Natural killer cell treated with Interleukin-12 subunit alpha and Interleukin-12 subunit beta and Interleukin-15 and Interleukin-18, amount 100 ng/mL, for 72 hours (primary cell): Measurements from ENCODE around the gene OTOGL. TPM values are rescaled to one million over a fixed set of nuclear protein-coding genes. Genes with fewer than 3 reads are reported as not detected.
A peak's percentile ranks its signal among the peaks of the same experiment; 100 is the strongest.

ENCODE experiments used
- ATAC-seq, 2 donors: fragments of 150-1000 bp; cut with Tn5 transposase in 1 of 2; sonication (Bioruptor Pico), chemical (Tn5 transposase) in 1 of 2; 2 replicates each; pipeline ENCODE4 v1.10.0; 2021
- DNase-seq: peaks from one replicate; pipeline ENCODE4 v3.0.0; 2022; ENCODE audit warnings: low spot score
- H3K27ac Mint-ChIP-seq, 2 donors: 1 replicate in 1 of 2; 2 replicates in 1 of 2; pipeline ENCODE4 v1.8.0; 2022; ENCODE audit warnings: mixed read lengths in 2 of 2, mild to moderate bottlenecking in 1 of 2, moderate library complexity in 1 of 2
- H3K27me3 Mint-ChIP-seq, 2 donors: 1 replicate in 1 of 2; 2 replicates in 1 of 2; pipeline ENCODE4 v1.8.0; 2022; ENCODE audit warnings: mixed read lengths in 2 of 2
- H3K36me3 Mint-ChIP-seq: one replicate; pipeline ENCODE4 v1.8.0; 2022; ENCODE audit warnings: mixed read lengths
- H3K4me1 Mint-ChIP-seq, 2 donors: 1 replicate in 1 of 2; 2 replicates in 1 of 2; pipeline ENCODE4 v1.8.0; 2022; ENCODE audit warnings: low read depth in 2 of 2, mixed read lengths in 2 of 2, mild to moderate bottlenecking in 1 of 2
- H3K4me3 Mint-ChIP-seq: one replicate; pipeline ENCODE4 v1.8.0; 2022; ENCODE audit warnings: mixed read lengths
- H3K9me3 Mint-ChIP-seq: 2 replicates; pipeline ENCODE4 v1.8.0; 2022; ENCODE audit warnings: mixed read lengths
- total RNA-seq, 2 donors: library from RNA; stranded (reverse); gene quantifications; one replicate each; pipeline ENCODE4 v1.2.3, GENCODE V29; 2022

OTOGL gene
- total RNA-seq, 2 donors from 2014 or later, result not detected

- DNase-seq (no peak), ATAC-seq (peak in 1 of 2 donors; percentile 74)
- Mint-ChIP-seq H3K9me3 (peaks cover 23% of the 10 kb centered on the region), H3K27me3 (no peaks in the 10 kb centered on the region), H3K36me3 (peaks cover 38% of the 10 kb centered on the region), H3K4me1 (peaks cover 20 to 32% of the 10 kb centered on the region in 2 donors), H3K4me3 (peak overlapping the region; percentile 2), H3K27ac (peak overlapping the region in 1 of 2 donors; percentile 44)
Observed at GRCh38 chr12:80086025-80086424, 13.3 kb upstream of the OTOGL start.

GRCh38 chr12:80087486-80088213 lies 11.7 kb upstream of the OTOGL start:
- no peaks in the 10 kb centered on the region for H3K27me3 Mint-ChIP-seq
- ATAC-seq, result peak in 1 of 2 donors; percentile 43
- H3K9me3 Mint-ChIP-seq, result peaks cover 11% of the 10 kb centered on the region

GRCh38 chr12:80100591-80100990 lies 1.3 kb downstream of the OTOGL start:
- ATAC-seq, result no peak
- Mint-ChIP-seq H3K9me3 (no peaks in the 10 kb centered on the region), H3K4me3 (no peak overlapping the region), H3K27ac (no peak overlapping the region), H3K27me3 (peaks cover 3 to 14% of the 10 kb centered on the region in 2 donors), H3K4me1 (no peaks in the 10 kb centered on the region), H3K36me3 (peaks cover 4% of the 10 kb centered on the region)
- no peak for DNase-seq

More at GRCh38 chr12:80087486-80088213, 11.7 kb upstream of the OTOGL start:
- DNase-seq, result no peak
- Mint-ChIP-seq H3K4me1 (peaks cover 18 to 29% of the 10 kb centered on the region in 2 donors), H3K36me3 (peaks cover 22% of the 10 kb centered on the region), H3K4me3 (peak overlapping the region; percentile 11), H3K27ac (peak overlapping the region in 1 of 2 donors; percentile 27)

GRCh38 chr12:80101126-80101525 lies 1.8 kb downstream of the OTOGL start:
- Mint-ChIP-seq H3K36me3 (peaks cover 4% of the 10 kb centered on the region), H3K9me3 (no peaks in the 10 kb centered on the region), H3K27ac (no peak overlapping the region), H3K4me1 (no peaks in the 10 kb centered on the region), H3K4me3 (no peak overlapping the region), H3K27me3 (peaks cover 3 to 14% of the 10 kb centered on the region in 2 donors)
- ATAC-seq, result no peak
- DNase-seq, result no peak

- no peaks in the 10 kb centered on the region for H3K9me3 Mint-ChIP-seq
- DNase-seq, result no peak
Observed at GRCh38 chr12:80107221-80107620, 7.9 kb downstream of the OTOGL start.

GRCh38 chr12:80116735-80117134 lies 17.4 kb downstream of the OTOGL start:
- H3K4me1 Mint-ChIP-seq, result no peaks in the 10 kb centered on the region
- no peak for ATAC-seq
- peaks cover 28% of the 10 kb centered on the region for H3K36me3 Mint-ChIP-seq
- H3K4me3 Mint-ChIP-seq, result no peak overlapping the region
- H3K9me3 Mint-ChIP-seq, result peaks cover 10% of the 10 kb centered on the region
- no peak for DNase-seq
- no peak overlapping the region for H3K27ac Mint-ChIP-seq
- H3K27me3 Mint-ChIP-seq, result peaks cover 0 to 8% of the 10 kb centered on the region in 2 donors

More at GRCh38 chr12:80107221-80107620, 7.9 kb downstream of the OTOGL start:
- Mint-ChIP-seq H3K4me3 (no peak overlapping the region), H3K36me3 (peaks cover 4% of the 10 kb centered on the region), H3K27me3 (peaks cover 3 to 14% of the 10 kb centered on the region in 2 donors), H3K27ac (no peak overlapping the region), H3K4me1 (no peaks in the 10 kb centered on the region)
- no peak for ATAC-seq

- Mint-ChIP-seq H3K27me3 (peaks cover 0 to 3% of the 10 kb centered on the region in 2 donors), H3K9me3 (peaks cover 3% of the 10 kb centered on the region), H3K4me3 (no peak overlapping the region), H3K36me3 (peaks cover 18% of the 10 kb centered on the region), H3K27ac (no peak overlapping the region), H3K4me1 (no peaks in the 10 kb centered on the region)
- DNase-seq (no peak), ATAC-seq (no peak)
Observed at GRCh38 chr12:80118565-80119324, 19.4 kb downstream of the OTOGL start.

GRCh38 chr12:80120994-80121393 lies 21.7 kb downstream of the OTOGL start:
- Mint-ChIP-seq H3K36me3 (peaks cover 5% of the 10 kb centered on the region), H3K4me3 (no peak overlapping the region), H3K9me3 (peaks cover 2% of the 10 kb centered on the region), H3K27ac (no peak overlapping the region), H3K27me3 (peaks cover 0 to 8% of the 10 kb centered on the region in 2 donors), H3K4me1 (no peaks in the 10 kb centered on the region)
- no peak for DNase-seq
- ATAC-seq, result no peak

GRCh38 chr12:80121661-80122060 lies 22.3 kb downstream of the OTOGL start:
- DNase-seq (no peak), ATAC-seq (no peak)
- Mint-ChIP-seq H3K4me1 (no peaks in the 10 kb centered on the region), H3K4me3 (no peak overlapping the region), H3K27ac (no peak overlapping the region), H3K36me3 (peaks cover 5% of the 10 kb centered on the region), H3K9me3 (peaks cover 3% of the 10 kb centered on the region), H3K27me3 (peaks cover 0 to 9% of the 10 kb centered on the region in 2 donors)

GRCh38 chr12:80129895-80130530 lies 30.7 kb downstream of the OTOGL start:
- ATAC-seq (no peak), DNase-seq (no peak)
- H3K9me3 Mint-ChIP-seq, result peaks cover 11% of the 10 kb centered on the region
- H3K36me3 Mint-ChIP-seq, result peaks cover 10% of the 10 kb centered on the region
- H3K4me1 Mint-ChIP-seq, result peaks cover 8 to 10% of the 10 kb centered on the region in 2 donors
- H3K4me3 Mint-ChIP-seq, result no peak overlapping the region
- no peak overlapping the region for H3K27ac Mint-ChIP-seq
- H3K27me3 Mint-ChIP-seq, result peaks cover 0 to 14% of the 10 kb centered on the region in 2 donors

- Mint-ChIP-seq H3K27ac (no peak overlapping the region), H3K9me3 (peaks cover 5% of the 10 kb centered on the region), H3K4me3 (no peak overlapping the region), H3K27me3 (peaks cover 0 to 9% of the 10 kb centered on the region in 2 donors), H3K4me1 (peaks cover 0 to 4% of the 10 kb centered on the region in 2 donors), H3K36me3 (no peaks in the 10 kb centered on the region)
- ATAC-seq, result no peak
- no peak for DNase-seq
Observed at GRCh38 chr12:80135624-80136023, 36.3 kb downstream of the OTOGL start.

- Mint-ChIP-seq H3K27me3 (peaks cover 0 to 3% of the 10 kb centered on the region in 2 donors), H3K4me3 (no peak overlapping the region), H3K4me1 (peaks cover 5 to 11% of the 10 kb centered on the region in 2 donors), H3K36me3 (no peaks in the 10 kb centered on the region), H3K9me3 (no peaks in the 10 kb centered on the region), H3K27ac (no peak overlapping the region)
- ATAC-seq, result no peak
- DNase-seq, result no peak
Observed at GRCh38 chr12:80140005-80140404, 40.7 kb downstream of the OTOGL start.

- Mint-ChIP-seq H3K36me3 (no peaks in the 10 kb centered on the region), H3K4me1 (peaks cover 5 to 11% of the 10 kb centered on the region in 2 donors), H3K4me3 (peak overlapping the region; percentile 6), H3K9me3 (no peaks in the 10 kb centered on the region), H3K27me3 (peaks cover 0 to 3% of the 10 kb centered on the region in 2 donors), H3K27ac (no peak overlapping the region)
- ATAC-seq, result peak; percentile 62 to 80
- no peak for DNase-seq
Observed at GRCh38 chr12:80142640-80143039, 43.3 kb downstream of the OTOGL start.
